SK-N-SH (cell line): ENCODE data around the gene BEGAIN. TPM values are rescaled to one million over a fixed set of nuclear protein-coding genes. Genes with fewer than 3 reads are reported as not detected.

Source experiments
- CTCF ChIA-PET: fragments of 300-600, 350-600 bp; formaldehyde crosslinking; extraction: SDS; loops from one replicate; lab custom pipeline; 2021; lab: Yijun Ruan, JAX
- POLR2A ChIA-PET: fragments of 350-600 bp; sonication (Branson Sonifier 250); formaldehyde crosslinking; extraction: SDS; loops from one replicate; lab custom pipeline; 2020; ENCODE audit warnings: antibody characterized with exemption, inconsistent platforms; lab: Yijun Ruan, JAX
- DNase-seq: peaks from one replicate; pipeline ENCODE4 v3.0.0; 2012
- H2AFZ ChIP-seq: fragments of 200-600 bp; sonication (generic); 2 replicates; pipeline ENCODE4 v1.8.1; 2016; ENCODE audit warnings: antibody characterized with exemption, mild to moderate bottlenecking, low read depth
- H3F3A ChIP-seq: fragments of 200-600 bp; sonication (generic); replicated peaks from 2 replicates; pipeline ENCODE3; 2016; ENCODE audit warnings: antibody characterized with exemption, mild to moderate bottlenecking; ENCODE audit not compliant: insufficient read depth
- H3K27ac ChIP-seq, 2 experiments: fragments of 200-500 bp in 1 of 2; fragments of 200-600 bp in 1 of 2; sonication (Bioruptor generic) in 1 of 2; sonication (generic), shearing (Covaris generic) in 1 of 2; 2 replicates each; pipeline versions ENCODE4 v1.5.1 to v1.6.1; 2014 to 2016; ENCODE audit warnings: low read depth in 2 of 2, inconsistent platforms in 1 of 2, low read length in 1 of 2, mild to moderate bottlenecking in 1 of 2, mixed read lengths in 1 of 2
- H3K27me3 ChIP-seq: fragments of 200-600 bp; sonication (generic), shearing (Covaris generic); 2 replicates; pipeline ENCODE4 v1.6.1; 2016; ENCODE audit warnings: mixed run types; ENCODE audit not compliant: insufficient read depth
- H3K36me3 ChIP-seq, 2 experiments: fragments of 200-500 bp in 1 of 2; fragments of 200-600 bp in 1 of 2; sonication (Bioruptor generic) in 1 of 2; sonication (generic) in 1 of 2; replicated peaks in 1 of 2; 2 replicates each; pipeline versions ENCODE3 to v1.5.1; 2014 to 2016; ENCODE audit warnings: low read length in 1 of 2, mild to moderate bottlenecking in 1 of 2; ENCODE audit not compliant: insufficient read depth in 2 of 2, control insufficient read depth in 1 of 2
- H3K4me1 ChIP-seq, 2 experiments: fragments of 200-500 bp in 1 of 2; fragments of 200-600 bp in 1 of 2; sonication (Bioruptor generic) in 1 of 2; sonication (generic), shearing (Covaris generic) in 1 of 2; 2 replicates each; pipeline versions ENCODE4 v1.5.1 to v1.6.1; 2014 to 2016; ENCODE audit warnings: low read depth in 1 of 2, low read length in 1 of 2, mixed run types in 1 of 2; ENCODE audit not compliant: insufficient read depth in 2 of 2, control insufficient read depth in 1 of 2
- H3K4me2 ChIP-seq: fragments of 200-600 bp; sonication (generic), shearing (Covaris generic); 2 replicates; pipeline ENCODE4 v1.6.1; 2017; ENCODE audit warnings: mixed run types
- H3K4me3 ChIP-seq, 2 experiments: fragments of 200-500 bp in 1 of 2; fragments of 200-600 bp in 1 of 2; sonication (Bioruptor generic) in 1 of 2; sonication (generic), shearing (Covaris generic) in 1 of 2; 2 replicates each; pipeline versions ENCODE4 v1.5.1 to v1.8.1; 2014 to 2016; ENCODE audit warnings: low read depth in 2 of 2, inconsistent platforms in 1 of 2, low read length in 1 of 2, mild to moderate bottlenecking in 1 of 2, mixed read lengths in 1 of 2, moderate library complexity in 1 of 2
- H3K79me2 ChIP-seq: fragments of 200-600 bp; sonication (generic); 2 replicates; pipeline ENCODE4 v1.8.1; 2017; ENCODE audit warnings: mild to moderate bottlenecking; ENCODE audit not compliant: insufficient read depth
- H3K9ac ChIP-seq: fragments of 200-600 bp; sonication (generic); 2 replicates; pipeline ENCODE4 v1.6.1; 2017; ENCODE audit warnings: mixed run types
- H3K9me2 ChIP-seq: fragments of 200-600 bp; sonication (generic); 2 replicates; pipeline ENCODE4 v1.6.1; 2017; ENCODE audit warnings: mixed run types
- H3K9me3 ChIP-seq: fragments of 200-600 bp; sonication (generic); 2 replicates; pipeline ENCODE4 v1.6.1; 2017; ENCODE audit warnings: mixed run types, mild to moderate bottlenecking, moderate library complexity
- H4K20me1 ChIP-seq: fragments of 200-600 bp; sonication (generic); 2 replicates; pipeline ENCODE4 v1.6.1; 2017; ENCODE audit warnings: mild to moderate bottlenecking, mixed run types; ENCODE audit not compliant: insufficient read depth
- ELF1 ChIP-seq: IDR thresholded peaks from 2 replicates; pipeline ENCODE4 v1.4.0; 2012
- EP300 ChIP-seq, 2 experiments: IDR thresholded peaks; 2 replicates each; pipeline versions ENCODE4 v1.4.0 to v1.6.1; 2012; ENCODE audit warnings: borderline replicate concordance in 1 of 2, low read depth in 1 of 2, low read length in 1 of 2
- EZH2phosphoT487 ChIP-seq: fragments of 200-600 bp; sonication (generic); IDR thresholded peaks from 2 replicates; pipeline ENCODE4 v1.6.1; 2017; ENCODE audit warnings: low read depth, mixed run types, mild to moderate bottlenecking, antibody characterized with exemption, moderate library complexity, borderline replicate concordance
- FOSL2 ChIP-seq: IDR thresholded peaks from 2 replicates; pipeline ENCODE4 v1.4.0; 2012; ENCODE audit warnings: low read depth, mild to moderate bottlenecking, moderate library complexity, borderline replicate concordance
- FOXJ3 ChIP-seq: sonication (generic); formaldehyde crosslinking; IDR thresholded peaks from 2 replicates; pipeline ENCODE4 v1.5.1; 2020; ENCODE audit warnings: mild to moderate bottlenecking, missing genetic modification reagents
- FOXM1 ChIP-seq: IDR thresholded peaks from 2 replicates; pipeline ENCODE4 v1.4.0; 2012; ENCODE audit warnings: low read depth, mild to moderate bottlenecking
- GABPA ChIP-seq: IDR thresholded peaks from 2 replicates; pipeline ENCODE4 v1.4.0; 2012; ENCODE audit warnings: low read depth, mild to moderate bottlenecking
- GATA2 ChIP-seq: sonication (generic); formaldehyde crosslinking; IDR thresholded peaks from 2 replicates; pipeline ENCODE4 v1.5.0; 2020; ENCODE audit warnings: mild to moderate bottlenecking, missing genetic modification reagents
- JUND ChIP-seq: IDR thresholded peaks from 2 replicates; pipeline ENCODE4 v1.4.0; 2012
- MAX ChIP-seq: IDR thresholded peaks from 2 replicates; pipeline ENCODE4 v1.4.0; 2012; ENCODE audit warnings: low read depth
- POLR2AphosphoS5 ChIP-seq: IDR thresholded peaks from 2 replicates; pipeline ENCODE4 v1.6.1; 2012; ENCODE audit warnings: low read depth, low read length
- RAD21 ChIP-seq: IDR thresholded peaks from 2 replicates; pipeline ENCODE4 v1.6.1; 2012; ENCODE audit warnings: mild to moderate bottlenecking, low read length
- RFX5 ChIP-seq: IDR thresholded peaks from 2 replicates; pipeline ENCODE4 v1.6.1; 2012; ENCODE audit warnings: mild to moderate bottlenecking, improper control_type of control experiment, low read length
- RXRA ChIP-seq: IDR thresholded peaks from 2 replicates; pipeline ENCODE4 v1.4.0; 2012; ENCODE audit warnings: low read depth, mild to moderate bottlenecking, borderline replicate concordance
- SMC3 ChIP-seq: IDR thresholded peaks from 2 replicates; pipeline ENCODE4 v1.6.1; 2012; ENCODE audit warnings: low read depth, low read length, improper control_type of control experiment
- TAF1 ChIP-seq: IDR thresholded peaks from 2 replicates; pipeline ENCODE4 v1.6.1; 2012; ENCODE audit warnings: low read depth, mild to moderate bottlenecking, low read length, moderate library complexity, borderline replicate concordance
- TCF12 ChIP-seq: IDR thresholded peaks from 2 replicates; pipeline ENCODE4 v1.4.0; 2012
- USF1 ChIP-seq: IDR thresholded peaks from 2 replicates; pipeline ENCODE4 v1.4.0; 2012; ENCODE audit warnings: low read depth, borderline replicate concordance
- USF2 ChIP-seq: fragments of 150-350 bp; IDR thresholded peaks from 2 replicates; pipeline ENCODE4 v1.6.1; 2017; ENCODE audit warnings: antibody characterized with exemption, low read length, low read depth, borderline replicate concordance
- YY1 ChIP-seq: IDR thresholded peaks from 2 replicates; pipeline ENCODE4 v1.4.0; 2012; ENCODE audit warnings: low read depth, mild to moderate bottlenecking
- WGBS: methylation state at CpG from one replicate; pipeline ENCODE4 v1.1.6; 2017; ENCODE audit warnings: low lambda C conversion rate; 5-methylcytosine and 5-hydroxymethylcytosine counted together
- polyA plus RNA-seq, 3 experiments: library from polyadenylated mRNA; depleted of rRNA; stranded (reverse); fragments of >200 nt; gene quantifications; 2 replicates each; pipeline ENCODE4 v1.2.3, GENCODE V29; 2012
- TF ChIP-seq, protein P1 (sequence below): IDR thresholded peaks from 2 replicates; pipeline ENCODE4; 2012

Gene BEGAIN
- polyA plus RNA-seq, 1 of the 3 experiments (the other 2 are of a cell fraction), result 4.2 TPM

DNA sequence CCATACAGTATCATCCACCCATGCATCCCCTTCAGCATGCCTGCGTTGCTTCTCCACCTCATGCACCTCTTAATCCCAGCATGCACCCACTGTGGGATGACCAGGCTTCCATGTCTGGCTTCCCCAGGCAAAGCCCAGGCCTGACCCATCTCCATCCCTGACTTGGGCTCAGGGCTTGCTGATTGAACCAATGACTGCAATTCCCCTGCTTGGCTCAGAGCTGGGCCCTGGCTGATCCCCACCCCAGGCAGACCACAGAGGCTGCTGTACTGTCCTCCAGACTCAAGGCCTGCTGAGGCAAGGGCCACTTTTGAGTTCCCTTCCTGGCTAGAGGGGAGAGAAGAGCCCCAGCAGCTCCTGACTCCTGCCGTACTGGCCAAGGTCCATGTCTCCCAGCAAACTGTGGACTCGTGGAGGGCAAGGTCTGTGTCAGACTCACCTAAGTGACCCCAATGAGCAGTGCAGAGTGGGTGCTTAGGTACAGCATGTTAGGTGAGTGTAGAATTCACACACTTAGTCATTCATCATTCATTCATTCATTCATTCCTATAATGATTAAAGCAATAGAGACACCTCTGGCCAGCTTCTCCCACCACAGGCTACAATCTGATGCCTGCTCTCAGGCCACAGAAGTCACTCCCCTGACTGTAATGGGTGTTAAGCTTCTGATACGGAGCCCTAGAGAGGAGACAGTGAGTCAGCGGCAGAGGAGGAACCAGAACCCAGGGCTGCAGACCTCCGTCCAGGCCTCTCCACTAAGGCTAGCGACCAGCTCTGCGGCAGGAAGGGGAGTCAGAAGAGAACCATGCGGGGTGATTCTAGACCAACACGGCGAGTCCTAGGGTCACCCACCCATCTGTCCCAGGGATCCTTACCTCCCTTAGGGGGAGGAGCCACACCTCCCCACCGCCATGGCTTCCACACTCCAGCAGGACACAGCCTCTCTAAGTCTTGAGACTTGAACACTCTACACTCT is 2.9 kb downstream of the BEGAIN start:
- 0 out of 2 replicates have a peak, but pooled peaks cover 4% of the 10 kb centered on the region for H3K27me3 ChIP-seq
- no peaks in the 10 kb centered on the region for H4K20me1 ChIP-seq
- no peak overlapping the region for H2AFZ ChIP-seq
- H3K9me3 ChIP-seq, result no peaks in the 10 kb centered on the region
- TF ChIP-seq GABPA (no peak), RAD21 (no peak), EZH2phosphoT487 (no peak), ELF1 (no peak)
- DNase-seq, result no peak
- H3K4me3 ChIP-seq, result no peak overlapping the region
- H3K79me2 ChIP-seq, result no peaks in the 10 kb centered on the region
- H3K36me3 ChIP-seq, result no peaks in the 10 kb centered on the region
- H3K9me2 ChIP-seq, result no peaks in the 10 kb centered on the region
- H3K4me1 ChIP-seq, result peaks cover 4 to 50% of the 10 kb centered on the region in 2 experiments; a peak in 3 of 4 replicates
- no peak overlapping the region for H3K9ac ChIP-seq
- CTCF ChIA-PET, result interaction anchor here (1.4 kb wide), 1 partner anchor 194 kb away, joined by 3 read pairs; no protein-coding TSS in a partner anchor
- no peaks in the 10 kb centered on the region for H3F3A ChIP-seq
- POLR2A ChIA-PET, result interaction anchor here (0.7 to 2.1 kb wide), 3 partner anchors 8 to 199 kb away, joined by 3 to 7 read pairs (median 3); no protein-coding TSS in a partner anchor
- WGBS, result 89% methylated on average over 6 of the region's 12 CpGs
- no peak overlapping the region; a peak in 1 of 4 replicates for H3K27ac ChIP-seq
- H3K4me2 ChIP-seq, result no peak overlapping the region

DNA sequence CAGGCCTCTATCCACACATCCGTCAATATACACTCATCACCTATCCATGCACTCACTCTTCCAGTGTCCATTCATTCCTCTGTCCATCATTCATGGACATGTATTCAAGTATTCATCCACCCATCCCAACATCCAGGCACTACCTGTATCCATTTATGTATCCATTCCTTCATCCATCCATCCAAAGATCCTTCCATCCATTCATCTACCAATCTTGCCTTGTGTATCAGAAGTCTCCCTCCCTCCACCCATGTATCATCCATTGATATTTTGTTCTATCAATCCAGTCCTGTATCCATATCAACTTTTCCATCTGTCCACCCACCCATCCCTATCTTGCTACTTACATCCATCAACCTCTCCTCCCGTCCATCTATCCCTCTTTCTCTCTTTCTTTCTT is 4.0 kb downstream of the BEGAIN start:
- Histone ChIP-seq H3K4me1 (peaks cover 4 to 41% of the 10 kb centered on the region in 2 experiments; a peak in 2 of 4 replicates), H3K27me3 (0 out of 2 replicates have a peak, but pooled peaks cover 4% of the 10 kb centered on the region), H3K4me2 (no peak overlapping the region), H2AFZ (no peak overlapping the region), H3K4me3 (no peak overlapping the region), H3K79me2 (no peaks in the 10 kb centered on the region), H3K9me2 (no peaks in the 10 kb centered on the region), H3K36me3 (no peaks in the 10 kb centered on the region), H4K20me1 (no peaks in the 10 kb centered on the region), H3K27ac (no peak overlapping the region), H3K9ac (no peak overlapping the region), H3K9me3 (no peaks in the 10 kb centered on the region), H3F3A (no peaks in the 10 kb centered on the region)
- CTCF ChIA-PET, result interaction anchor here (1.3 to 1.4 kb wide), 2 partner anchors 199 to 318 kb away, joined by 3 to 4 read pairs; no protein-coding TSS in a partner anchor
- no peak for TF ChIP-seq FOXJ3 (CRISPR knock-in tag)
- TF ChIP-seq, protein P1, sequence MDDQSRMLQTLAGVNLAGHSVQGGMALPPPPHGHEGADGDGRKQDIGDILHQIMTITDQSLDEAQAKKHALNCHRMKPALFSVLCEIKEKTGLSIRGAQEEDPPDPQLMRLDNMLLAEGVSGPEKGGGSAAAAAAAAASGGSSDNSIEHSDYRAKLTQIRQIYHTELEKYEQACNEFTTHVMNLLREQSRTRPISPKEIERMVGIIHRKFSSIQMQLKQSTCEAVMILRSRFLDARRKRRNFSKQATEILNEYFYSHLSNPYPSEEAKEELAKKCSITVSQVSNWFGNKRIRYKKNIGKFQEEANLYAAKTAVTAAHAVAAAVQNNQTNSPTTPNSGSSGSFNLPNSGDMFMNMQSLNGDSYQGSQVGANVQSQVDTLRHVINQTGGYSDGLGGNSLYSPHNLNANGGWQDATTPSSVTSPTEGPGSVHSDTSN, result no peak
- TF ChIP-seq POLR2AphosphoS5, result no peak
- TF ChIP-seq FOXM1, result no peak
- no peak for TF ChIP-seq FOSL2
- no peak for TF ChIP-seq JUND
- no peak for TF ChIP-seq RAD21
- no peak for TF ChIP-seq EZH2phosphoT487
- no peak for TF ChIP-seq USF1
- no peak for TF ChIP-seq GABPA
- no peak for TF ChIP-seq YY1
- no peak for TF ChIP-seq SMC3
- no peak for TF ChIP-seq GATA2 (CRISPR knock-in tag)
- no peak for TF ChIP-seq MAX
- no peak for TF ChIP-seq RXRA
- no peak for TF ChIP-seq TCF12
- TF ChIP-seq TAF1, result no peak
- no peak for TF ChIP-seq EP300 (IDR thresholded peaks at IDR 0.05; ENCODE audit: borderline replicate concordance in 1 of 2, low read depth in 1 of 2, low read length in 1 of 2)
- TF ChIP-seq RFX5, result no peak
- no peak for TF ChIP-seq USF2
- 91% methylated on average over 2 of the region's 2 CpGs for WGBS
- POLR2A ChIA-PET, result interaction anchor here (3.7 kb wide), 1 partner anchor 14 kb away, joined by 14 read pairs; no protein-coding TSS in a partner anchor
- DNase-seq, result no peak
